IMR-90 (cell line): ENCODE data around the gene AMZ2. TPM values are rescaled to one million over a fixed set of nuclear protein-coding genes. Genes with fewer than 3 reads are reported as not detected.
A peak's percentile ranks its signal among the peaks of the same experiment; 100 is the strongest.
"Not testable (repeated sequence)": the region's sequence is repeated elsewhere in the genome, so short reads cannot be mapped to it uniquely, and the experiment has no call there.

Experiments
- ATAC-seq: fragments of 200-7000 bp; cut with Tn5 transposase; 2 replicates; pipeline ENCODE4 v1.9.1; 2020; ENCODE audit warnings: low read depth, mild to moderate bottlenecking, moderate library complexity
- BruUV-seq: library from RNA; stranded (reverse); fragments of 400-500 nt; replicated peaks from 2 replicates; lab custom pipeline; 2021; lab: Mats Ljungman, UMichigan
- CTCF ChIA-PET: fragments of 300-600 bp; formaldehyde crosslinking; extraction: SDS; loops from one replicate; lab custom pipeline; 2021; ENCODE audit warnings: antibody characterized with exemption; lab: Yijun Ruan, JAX
- POLR2A ChIA-PET: fragments of 300-600 bp; sonication (Branson Sonifier 250); formaldehyde crosslinking; loops from one replicate; lab custom pipeline; 2022; ENCODE audit warnings: antibody characterized with exemption; ENCODE audit not compliant: unreplicated experiment; lab: Charles Lee
- DNase-seq: peaks from one replicate; pipeline ENCODE4 v3.0.0; 2013
- H2AFZ ChIP-seq: replicated peaks from 2 replicates; pipeline ENCODE3; 2013; ENCODE audit warnings: low read length, mild to moderate bottlenecking; ENCODE audit not compliant: poor library complexity
- H2AK5ac ChIP-seq: 2 replicates; pipeline ENCODE4 v1.6.1; 2013; ENCODE audit warnings: low read depth, low read length, inconsistent platforms
- H2AK9ac ChIP-seq: replicated peaks from 2 replicates; pipeline ENCODE3; 2013; ENCODE audit warnings: mild to moderate bottlenecking, low read depth, low read length, moderate library complexity; ENCODE audit not compliant: poor library complexity
- H2BK120ac ChIP-seq: 2 replicates; pipeline ENCODE4 v1.6.1; 2013; ENCODE audit warnings: low read depth, low read length, inconsistent platforms
- H2BK15ac ChIP-seq: 3 replicates; pipeline ENCODE4 v1.6.1; 2013; ENCODE audit warnings: low read depth, low read length, inconsistent platforms
- H2BK20ac ChIP-seq: 2 replicates; pipeline ENCODE4 v1.6.1; 2013; ENCODE audit warnings: low read depth, mild to moderate bottlenecking, inconsistent platforms, low read length, moderate library complexity
- H2BK5ac ChIP-seq: 2 replicates; pipeline ENCODE4 v1.6.1; 2013; ENCODE audit warnings: mild to moderate bottlenecking, low read depth, low read length, inconsistent platforms; ENCODE audit not compliant: poor library complexity, severe bottlenecking
- H3K14ac ChIP-seq: replicated peaks from 2 replicates; pipeline ENCODE4 v1.6.1; 2013; ENCODE audit warnings: low read depth, low read length, inconsistent platforms
- H3K18ac ChIP-seq: 2 replicates; pipeline ENCODE4 v1.6.1; 2013; ENCODE audit warnings: low read depth, low read length, control low read depth
- H3K23ac ChIP-seq: 2 replicates; pipeline ENCODE4 v1.6.1; 2013; ENCODE audit warnings: low read depth, low read length, inconsistent platforms
- H3K27ac ChIP-seq: 2 replicates; pipeline ENCODE4 v1.5.1; 2013; ENCODE audit warnings: mild to moderate bottlenecking, control low read depth, low read length; ENCODE audit not compliant: insufficient read depth
- H3K27me3 ChIP-seq: 2 replicates; pipeline ENCODE4 v1.6.1; 2013; ENCODE audit warnings: low read length; ENCODE audit not compliant: control insufficient read depth, insufficient read depth
- H3K36me3 ChIP-seq: 2 replicates; pipeline ENCODE4 v1.6.1; 2013; ENCODE audit warnings: low read length, mixed read lengths; ENCODE audit not compliant: control insufficient read depth, insufficient read depth
- H3K4ac ChIP-seq: 2 replicates; pipeline ENCODE4 v1.6.1; 2013; ENCODE audit warnings: low read depth, low read length, inconsistent platforms
- H3K4me1 ChIP-seq: 2 replicates; pipeline ENCODE4 v1.6.1; 2013; ENCODE audit warnings: low read length, mixed read lengths; ENCODE audit not compliant: control insufficient read depth, insufficient read depth
- H3K4me2 ChIP-seq: 2 replicates; pipeline ENCODE4 v1.6.1; 2013; ENCODE audit warnings: low read depth, mild to moderate bottlenecking, control low read depth, low read length, moderate library complexity
- H3K4me3 ChIP-seq: 2 replicates; pipeline ENCODE4 v1.5.1; 2013; ENCODE audit warnings: low read depth, mild to moderate bottlenecking, control low read depth, low read length, moderate library complexity; ENCODE audit not compliant: insufficient read depth
- H3K56ac ChIP-seq: 2 replicates; pipeline ENCODE4 v1.6.1; 2013; ENCODE audit warnings: low read length, inconsistent platforms; ENCODE audit not compliant: insufficient read depth; ENCODE audit errors: extremely low read depth
- H3K79me1 ChIP-seq, 2 experiments: 2 replicates each; pipeline ENCODE4 v1.6.1; 2013; ENCODE audit warnings: low read length in 2 of 2, inconsistent platforms in 1 of 2, low read depth in 1 of 2
- H3K9ac ChIP-seq: 2 replicates; pipeline ENCODE4 v1.6.1; 2013; ENCODE audit warnings: low read depth, low read length, control low read depth
- H3K9me1 ChIP-seq: 2 replicates; pipeline ENCODE4 v1.6.1; 2013; ENCODE audit warnings: low read length, inconsistent platforms; ENCODE audit not compliant: insufficient read depth
- H3K9me3 ChIP-seq: 2 replicates; pipeline ENCODE4 v1.6.1; 2013; ENCODE audit warnings: low read length; ENCODE audit not compliant: control insufficient read depth, insufficient read depth
- H4K20me1 ChIP-seq: 2 replicates; pipeline ENCODE4 v1.6.1; 2013; ENCODE audit warnings: low read length, inconsistent platforms; ENCODE audit not compliant: insufficient read depth
- H4K5ac ChIP-seq: 2 replicates; pipeline ENCODE4 v1.6.1; 2013; ENCODE audit warnings: mild to moderate bottlenecking, low read depth, low read length, control low read depth
- H4K8ac ChIP-seq, 2 experiments: 2 replicates each; pipeline ENCODE4 v1.6.1; 2013; ENCODE audit warnings: low read depth in 2 of 2, low read length in 2 of 2, control low read depth in 1 of 2, inconsistent platforms in 1 of 2
- H4K91ac ChIP-seq: 2 replicates; pipeline ENCODE4 v1.6.1; 2013; ENCODE audit warnings: low read depth, low read length, inconsistent platforms; ENCODE audit not compliant: insufficient read depth
- BHLHE40 ChIP-seq: fragments of 150-350 bp; IDR thresholded peaks from 2 replicates; pipeline ENCODE4 v1.6.1; 2016; ENCODE audit warnings: mild to moderate bottlenecking, low read depth, low read length
- MXI1 ChIP-seq: IDR thresholded peaks from 2 replicates; pipeline ENCODE4 v1.6.1; 2012; ENCODE audit warnings: low read depth, mild to moderate bottlenecking, low read length, moderate library complexity, borderline replicate concordance
- RAD21 ChIP-seq: IDR thresholded peaks from 2 replicates; pipeline ENCODE4 v1.6.1; 2012; ENCODE audit warnings: low read length, improper control_type of control experiment
- SMC3 ChIP-seq: fragments of 150-350 bp; IDR thresholded peaks from 2 replicates; pipeline ENCODE4 v1.6.1; 2016; ENCODE audit warnings: low read depth, mild to moderate bottlenecking, antibody characterized with exemption, low read length, moderate library complexity
- WGBS, 2 experiments: methylation state at CpG; one replicate each; pipeline versions ENCODE4 v1.1.5 to v1.1.7; 2013; ENCODE audit warnings: missing lambda C conversion rate in 2 of 2; ENCODE audit not compliant: insufficient read length in 1 of 2; ENCODE audit errors: extremely low coverage in 2 of 2; 5-methylcytosine and 5-hydroxymethylcytosine counted together
- dilution Hi-C: fragments of 300-500 bp; cut with HindIII; formaldehyde crosslinking; loops from one replicate; pipeline ENCODE4 v1.14.3; 2018; ENCODE audit warnings: low sequenced_read_pairs; ENCODE audit not compliant: unreplicated experiment
- in situ Hi-C: fragments of 300-500 bp; cut with MboI; formaldehyde crosslinking; loops from 3 replicates; pipeline ENCODE4 v1.14.3; 2019; ENCODE audit warnings: low sequenced_read_pairs, inconsistent platforms, mixed read lengths
- intact Hi-C: fragments of 100-400 bp; cut with micrococcal nuclease; formaldehyde crosslinking; loops from 2 replicates; pipeline ENCODE4 v1.10.0; 2022
- polyA plus RNA-seq, 3 experiments: library from polyadenylated mRNA; depleted of rRNA; stranded (reverse); fragments of >200 nt; gene quantifications; 2 replicates each; pipeline ENCODE4 v1.2.3, GENCODE V29; 2012; ENCODE audit warnings: low replicate concordance in 1 of 3
- total RNA-seq: library from RNA; depleted of rRNA; stranded (reverse); fragments of >200 nt; gene quantifications from 2 replicates; pipeline ENCODE4 v1.2.3, GENCODE V29; 2012

AMZ2 gene
- total and polyA plus RNA-seq, 2 of the 4 experiments (the other 2 are of a cell fraction), result 65.4 to 90.2 TPM

- no peak overlapping the region for H4K91ac ChIP-seq
- H4K5ac ChIP-seq, result no peak overlapping the region
- DNase-seq (no peak), ATAC-seq (no peak)
- peaks cover 13 to 39% of the 10 kb centered on the region in 2 experiments; a peak in 3 of 4 replicates for H3K79me1 ChIP-seq
- no peak overlapping the region for H3K4me3 ChIP-seq
- no peak overlapping the region for H2AFZ ChIP-seq
- no peaks in the 10 kb centered on the region for H3K27me3 ChIP-seq
- no CpG with 5 or more reads among the region's 7 CpGs for WGBS, 2 experiments
- TF ChIP-seq SMC3, result no peak
- TF ChIP-seq MXI1, result no peak
- no peak for TF ChIP-seq RAD21
- no peak for TF ChIP-seq BHLHE40
- H2BK20ac ChIP-seq, result no peak overlapping the region
- intact Hi-C loops, result loop anchor here (5.0 kb wide), 1 partner anchor 77 kb away; no protein-coding TSS in a partner anchor
- no peaks in the 10 kb centered on the region for H3K9me3 ChIP-seq
- H3K23ac ChIP-seq, result 0 out of 2 replicates have a peak overlapping the region, but pooled peaks have one; percentile 66
- H3K14ac ChIP-seq, result no peak overlapping the region; the same call in 1 of the 2 replicates
- in situ Hi-C loops, result no loop called here
- H4K20me1 ChIP-seq, result no peaks in the 10 kb centered on the region
- no peak overlapping the region for H3K56ac ChIP-seq
- no peak overlapping the region for H3K9ac ChIP-seq
- H3K4ac ChIP-seq, result no peak overlapping the region
- H3K4me2 ChIP-seq, result no peak overlapping the region
- BruUV-seq, result no TSS peak
- no peak overlapping the region for H3K27ac ChIP-seq
- peaks cover 9% of the 10 kb centered on the region for H3K9me1 ChIP-seq
- H2AK5ac ChIP-seq, result no peak overlapping the region
- H2BK5ac ChIP-seq, result no peak overlapping the region
- H2BK120ac ChIP-seq, result no peak overlapping the region
- H2BK15ac ChIP-seq, result no peak overlapping the region
- POLR2A ChIA-PET, result interaction anchor here (0.6 kb wide), 1 partner anchor 39 kb away, joined by 4 read pairs; no protein-coding TSS in a partner anchor
- H2AK9ac ChIP-seq, result no peak overlapping the region
- dilution Hi-C loops, result no loop called here
- H3K18ac ChIP-seq, result no peak overlapping the region
- CTCF ChIA-PET, result interaction anchor here (0.6 to 1.2 kb wide), 3 partner anchors 45 to 189 kb away, joined by 3 to 4 read pairs (median 3); no protein-coding TSS in a partner anchor
- H3K36me3 ChIP-seq, result peaks cover 3% of the 10 kb centered on the region; the same call in 1 of the 2 replicates
- no peaks in the 10 kb centered on the region for H3K4me1 ChIP-seq
- no peak overlapping the region; a peak in 2 of 4 replicates for H4K8ac ChIP-seq
Observed at GRCh38 chr17:68249354-68249765, 1.5 kb downstream of the AMZ2 start.

GRCh38 chr17:68253426-68253825 is 5.6 kb downstream of the AMZ2 start:
- H4K5ac ChIP-seq, H3K9ac ChIP-seq, H3K14ac ChIP-seq, H3K4ac ChIP-seq, H3K18ac ChIP-seq, dilution Hi-C loops, H3K4me1 ChIP-seq, H4K91ac ChIP-seq, H3K56ac ChIP-seq, H3K27ac ChIP-seq, H2BK120ac ChIP-seq, H3K4me3 ChIP-seq, H2AK5ac ChIP-seq, H3K23ac ChIP-seq, H2BK20ac ChIP-seq, CTCF ChIA-PET, ATAC-seq, H3K27me3 ChIP-seq, H2BK5ac ChIP-seq, POLR2A ChIA-PET, H4K8ac ChIP-seq, H2AK9ac ChIP-seq, H2AFZ ChIP-seq, H3K9me3 ChIP-seq, H4K20me1 ChIP-seq, BruUV-seq, DNase-seq, intact Hi-C loops, H2BK15ac ChIP-seq, H3K4me2 ChIP-seq: not testable (repeated sequence)
- Histone ChIP-seq H3K36me3 (peaks cover 11% of the 10 kb centered on the region), H3K79me1 (peaks cover 10 to 20% of the 10 kb centered on the region in 2 experiments; a peak in 3 of 4 replicates), H3K9me1 (peaks cover 11% of the 10 kb centered on the region)
- WGBS, 2 experiments, result 63% methylated on average over 3 of the region's 7 CpGs; no CpG with 5 or more reads in 1 of the 2 experiments
- in situ Hi-C loops, result loop anchor here (25.0 kb wide), 1 partner anchor 509 kb away; no protein-coding TSS in a partner anchor
